Endothelial cell (in vitro differentiated cells): ENCODE results near the gene AVL9. TPM values are rescaled to one million over a fixed set of nuclear protein-coding genes. Genes with fewer than 3 reads are reported as not detected.

Experiments used
- DNase-seq: peaks from one replicate; pipeline ENCODE4 v3.0.0; 2021; ENCODE audit warnings: low spot score
- H3K27ac Mint-ChIP-seq: one replicate; pipeline ENCODE4 v1.8.0; 2021; ENCODE audit warnings: mixed read lengths, inconsistent platforms; ENCODE audit not compliant: unreplicated experiment
- H3K27me3 Mint-ChIP-seq: one replicate; pipeline ENCODE4 v1.8.0; 2021; ENCODE audit warnings: mild to moderate bottlenecking, moderate library complexity, mixed read lengths, inconsistent platforms; ENCODE audit not compliant: unreplicated experiment
- H3K36me3 Mint-ChIP-seq: one replicate; pipeline ENCODE4 v1.8.0; 2021; ENCODE audit warnings: mild to moderate bottlenecking, low read depth, mixed read lengths, inconsistent platforms; ENCODE audit not compliant: unreplicated experiment
- H3K4me1 Mint-ChIP-seq: one replicate; pipeline ENCODE4 v1.8.0; 2021; ENCODE audit warnings: mild to moderate bottlenecking, mixed read lengths, inconsistent platforms; ENCODE audit not compliant: unreplicated experiment
- H3K4me3 Mint-ChIP-seq: one replicate; pipeline ENCODE4 v1.8.0; 2021; ENCODE audit warnings: mild to moderate bottlenecking, mixed read lengths, inconsistent platforms; ENCODE audit not compliant: unreplicated experiment
- H3K9me3 Mint-ChIP-seq: one replicate; pipeline ENCODE4 v1.8.0; 2021; ENCODE audit warnings: mixed read lengths, inconsistent platforms; ENCODE audit not compliant: unreplicated experiment
- CTCF ChIP-seq: fragments of 200-600 bp; sonication (generic); IDR thresholded peaks from one replicate; pipeline ENCODE4 v1.5.0; 2021; ENCODE audit warnings: antibody characterized with exemption; ENCODE audit not compliant: unreplicated experiment
- total RNA-seq: library from RNA; stranded (reverse); fragmentation: NEBNext Ultra II Directional; extraction: Animal tissue kit (Norgen Biotek cat#: 25700); gene quantifications from one replicate; pipeline ENCODE4 v1.2.1, GENCODE V29; 2021; ENCODE audit not compliant: unreplicated experiment

AVL9 gene
- total RNA-seq, 1 donor from 2014 or later, result 43.7 TPM

DNA sequence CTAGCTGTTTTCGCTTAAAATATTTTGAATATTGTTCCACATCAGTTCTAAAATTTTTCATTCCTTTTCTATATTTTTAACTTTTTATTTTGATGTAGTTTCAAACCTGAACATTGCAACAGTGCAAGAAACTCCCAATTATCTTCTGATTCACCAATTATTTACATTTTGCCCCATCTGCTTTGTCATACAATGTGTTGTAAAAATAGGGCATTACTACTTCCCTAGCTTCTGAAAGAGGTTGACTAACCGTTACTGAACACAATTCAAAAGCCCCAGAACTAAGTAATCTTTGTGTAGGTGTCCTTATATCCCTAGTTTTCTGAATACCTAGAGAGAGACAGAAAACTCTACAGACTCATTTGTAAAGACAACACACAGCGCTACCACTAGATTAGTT, 86.7 kb downstream of the AVL9 start:
- DNase-seq, result no peak
- Mint-ChIP-seq H3K27ac (no peak overlapping the region), H3K36me3 (peaks cover 34% of the 10 kb centered on the region), H3K4me3 (peak overlapping the region; percentile 66), H3K9me3 (no peaks in the 10 kb centered on the region), H3K4me1 (peaks cover 14% of the 10 kb centered on the region), H3K27me3 (no peaks in the 10 kb centered on the region)
- no peak for TF ChIP-seq CTCF

GRCh38 chr7:32583791-32584190, 88.5 kb downstream of the AVL9 start:
- no peak overlapping the region for H3K27ac Mint-ChIP-seq
- H3K4me3 Mint-ChIP-seq, result no peak overlapping the region
- no peak for DNase-seq
- peaks cover 28% of the 10 kb centered on the region for H3K4me1 Mint-ChIP-seq
- TF ChIP-seq CTCF, result no peak
- peaks cover 32% of the 10 kb centered on the region for H3K36me3 Mint-ChIP-seq
- H3K9me3 Mint-ChIP-seq, result no peaks in the 10 kb centered on the region
- no peaks in the 10 kb centered on the region for H3K27me3 Mint-ChIP-seq

DNA sequence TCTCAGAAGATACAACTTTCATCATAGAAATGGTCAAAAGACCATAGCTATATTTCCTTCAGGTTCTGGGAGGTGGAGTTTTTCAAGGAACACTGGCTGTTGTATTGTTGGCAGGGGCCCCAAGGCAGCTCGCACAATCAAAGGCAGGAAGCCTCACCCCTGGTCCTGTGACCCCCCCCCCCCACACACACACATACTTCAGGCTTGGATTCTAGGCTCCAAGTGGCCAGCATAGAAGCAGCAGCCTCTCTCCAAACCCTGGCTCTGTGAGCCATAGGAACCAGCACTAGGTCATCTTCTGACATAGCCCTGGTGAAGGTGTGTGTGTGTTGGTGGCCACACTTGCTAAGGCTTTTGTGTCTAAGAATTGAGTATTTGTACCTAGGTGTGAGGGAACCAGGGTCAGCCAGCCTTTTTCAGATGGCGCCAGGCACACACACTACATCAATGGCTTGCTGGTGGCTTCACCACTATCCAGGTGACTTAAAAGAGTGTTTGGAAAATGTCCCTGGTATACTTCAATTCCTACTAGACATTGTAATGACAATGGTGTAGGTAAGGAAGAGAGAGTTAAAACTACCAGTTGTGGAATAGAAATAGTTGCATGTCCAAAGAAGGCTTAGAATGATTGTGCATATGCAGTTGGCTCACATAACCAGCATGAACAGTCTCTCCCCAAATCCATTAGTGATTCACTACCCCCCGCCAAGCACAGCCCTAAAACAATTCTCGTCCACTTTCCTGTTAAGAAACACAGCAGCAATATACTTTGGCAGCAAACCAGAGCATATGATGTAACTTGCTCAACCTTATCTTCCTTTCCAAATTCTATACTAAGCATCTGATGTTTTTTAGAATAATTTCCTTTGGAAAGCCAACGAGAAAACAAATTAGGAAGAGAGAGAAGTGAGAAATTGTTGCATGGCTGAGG, 91.3 kb downstream of the AVL9 start:
- Mint-ChIP-seq H3K27ac (peak overlapping the region; percentile 74), H3K27me3 (peaks cover 13% of the 10 kb centered on the region), H3K4me3 (peak overlapping the region; percentile 73), H3K4me1 (peaks cover 35% of the 10 kb centered on the region), H3K9me3 (no peaks in the 10 kb centered on the region), H3K36me3 (peaks cover 44% of the 10 kb centered on the region)
- peak; percentile 14 for DNase-seq
- TF ChIP-seq CTCF, result no peak

GRCh38 chr7:32587411-32587948, 92.2 kb downstream of the AVL9 start:
- Mint-ChIP-seq H3K27me3 (peaks cover 13% of the 10 kb centered on the region), H3K4me1 (peaks cover 35% of the 10 kb centered on the region), H3K4me3 (no peak overlapping the region), H3K36me3 (peaks cover 41% of the 10 kb centered on the region), H3K9me3 (no peaks in the 10 kb centered on the region), H3K27ac (peak overlapping the region; percentile 38)
- DNase-seq, result no peak
- TF ChIP-seq CTCF, result no peak

DNA sequence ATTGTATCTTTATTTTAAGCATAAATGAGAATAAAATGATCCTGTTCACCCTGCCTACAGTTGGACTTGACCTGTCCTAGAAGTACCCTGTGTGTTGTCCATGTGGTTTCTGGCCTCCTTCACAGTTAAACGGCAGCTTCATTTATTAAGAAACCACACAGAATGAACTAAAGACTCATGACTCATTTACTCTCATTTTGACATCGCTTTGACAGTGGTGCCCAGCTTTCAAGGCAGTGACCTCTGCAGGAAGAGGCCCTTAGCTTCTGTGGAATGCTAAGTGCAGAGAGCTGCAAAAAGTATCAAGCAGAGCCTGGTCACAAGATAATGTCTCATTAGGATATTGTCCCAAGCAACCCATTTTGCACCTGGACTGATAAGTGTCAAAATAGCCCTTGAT, 93.4 kb downstream of the AVL9 start:
- TF ChIP-seq CTCF, result no peak
- Mint-ChIP-seq H3K36me3 (peaks cover 35% of the 10 kb centered on the region), H3K4me3 (no peak overlapping the region), H3K4me1 (peaks cover 35% of the 10 kb centered on the region), H3K27ac (peak overlapping the region; percentile 48), H3K27me3 (peaks cover 13% of the 10 kb centered on the region), H3K9me3 (no peaks in the 10 kb centered on the region)
- DNase-seq, result no peak
